Stimulated activated CD4-positive, alpha-beta T cell treated with anti-CD3 and anti-CD28 coated beads, Interleukin-15, amount 100 ng/mL, for 48 hours (primary cell): ENCODE results near the gene TNKS2.

Source experiments
- DNase-seq, 2 donors: peaks; one replicate each; pipeline ENCODE4 v3.0.0-alpha.2; 2020; ENCODE audit warnings: low read depth in 2 of 2

The TNKS2 gene

DNA sequence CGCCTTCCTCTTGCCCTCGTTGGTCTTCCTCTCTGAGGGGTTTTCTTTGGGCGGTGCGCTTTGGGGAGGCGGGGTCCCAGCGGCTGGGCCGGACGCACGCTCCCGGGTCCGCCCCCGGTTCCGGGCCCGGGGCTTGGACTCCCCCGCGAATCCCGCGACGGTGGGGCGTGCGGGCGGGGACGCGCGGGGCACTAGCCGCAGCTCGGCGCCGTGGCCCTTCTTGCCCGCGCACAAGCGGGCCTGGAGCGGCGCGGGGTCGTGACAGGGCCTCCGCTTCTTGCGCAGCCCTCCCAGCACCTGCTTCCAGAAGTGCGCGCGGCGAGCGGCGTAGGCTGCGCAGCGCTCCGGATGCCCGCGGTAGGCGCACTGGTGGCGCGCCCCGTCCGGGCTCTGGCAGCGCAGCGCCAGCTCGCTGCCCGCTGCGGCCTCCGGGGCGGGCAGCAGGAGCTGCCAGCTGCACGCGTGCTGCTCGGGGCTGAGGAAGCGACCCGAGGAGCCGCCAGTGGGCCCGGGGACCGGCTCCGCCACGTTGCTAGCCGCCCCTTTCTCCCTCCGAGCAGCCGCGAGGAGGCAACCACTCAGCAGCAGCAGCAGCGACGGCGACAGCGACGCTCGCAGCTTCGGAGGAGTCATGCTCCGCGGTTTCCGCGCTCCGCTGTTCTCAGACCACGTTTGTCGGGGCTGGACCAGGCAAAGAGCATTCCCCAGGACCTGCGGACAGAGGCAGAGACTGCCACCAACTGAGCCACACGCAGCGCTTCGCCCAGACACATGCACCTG lies 110.3 kb downstream of the TNKS2 start:
- DNase-seq = peak; percentile 49 to 61

DNA sequence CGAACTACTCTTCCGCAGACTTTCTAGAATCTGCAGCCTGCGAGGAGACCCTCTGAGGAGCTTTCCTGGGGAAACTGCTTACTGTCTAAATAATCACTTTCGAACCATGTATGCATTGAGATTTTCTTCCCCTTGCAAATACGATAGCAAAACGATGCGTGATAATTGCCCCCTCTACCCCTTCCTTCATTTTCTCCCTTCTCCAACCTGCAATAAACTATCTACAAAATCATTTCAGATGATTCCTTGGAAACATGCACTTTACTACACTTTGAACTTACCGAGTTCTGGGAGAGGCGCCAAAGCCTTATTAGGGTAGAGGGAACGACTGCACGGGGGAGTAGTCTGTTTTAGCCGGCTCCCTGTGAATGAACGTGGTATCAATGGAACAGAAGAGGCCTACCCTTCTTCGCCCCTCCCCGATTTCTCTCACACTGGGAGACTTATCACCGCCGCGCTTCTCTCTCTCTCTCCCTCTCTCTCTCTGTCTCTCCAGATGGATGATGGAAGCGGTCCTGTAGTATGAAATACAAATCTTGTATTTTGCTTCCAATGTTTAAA lies 111.0 kb downstream of the TNKS2 start, which contains the start of gene FGFBP3:
Gene FGFBP3, minus strand, starts transcription at position 370 of the 561 bp plus-strand sequence. CDS start 517 bp downstream, outside the sequence.
- DNase-seq = peak in 1 of 2 donors; percentile 33

DNA sequence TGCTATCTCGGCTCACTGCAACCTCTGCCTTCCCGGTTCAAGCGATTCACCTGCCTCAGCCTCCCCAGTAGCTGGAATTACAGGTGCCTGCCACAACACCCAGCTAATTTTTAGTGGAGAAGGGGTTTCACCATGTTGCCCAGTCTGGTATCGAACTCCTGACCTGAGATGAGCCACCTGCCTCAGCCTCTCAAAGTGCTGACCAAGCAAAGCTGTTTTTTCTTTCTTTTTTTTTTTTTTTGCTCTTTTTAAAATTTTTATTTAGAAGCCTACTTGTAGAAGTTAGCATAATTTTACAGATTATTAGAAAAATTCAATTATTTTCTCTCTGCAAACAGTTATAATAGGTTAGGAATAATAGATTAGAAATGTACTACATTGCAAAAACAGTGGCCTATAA lies 112.2 kb downstream of the TNKS2 start:
- no peak for DNase-seq
